HG02759 (cell line): Measurements from ENCODE around the gene TET3.

Experiments
- ATAC-seq: cut with Tn5 transposase; IDR thresholded peaks from one replicate; pipeline ENCODE4 v1.9.1; 2021; ENCODE audit warnings: mild to moderate bottlenecking, moderate library complexity; ENCODE audit not compliant: unreplicated experiment

Gene TET3

DNA sequence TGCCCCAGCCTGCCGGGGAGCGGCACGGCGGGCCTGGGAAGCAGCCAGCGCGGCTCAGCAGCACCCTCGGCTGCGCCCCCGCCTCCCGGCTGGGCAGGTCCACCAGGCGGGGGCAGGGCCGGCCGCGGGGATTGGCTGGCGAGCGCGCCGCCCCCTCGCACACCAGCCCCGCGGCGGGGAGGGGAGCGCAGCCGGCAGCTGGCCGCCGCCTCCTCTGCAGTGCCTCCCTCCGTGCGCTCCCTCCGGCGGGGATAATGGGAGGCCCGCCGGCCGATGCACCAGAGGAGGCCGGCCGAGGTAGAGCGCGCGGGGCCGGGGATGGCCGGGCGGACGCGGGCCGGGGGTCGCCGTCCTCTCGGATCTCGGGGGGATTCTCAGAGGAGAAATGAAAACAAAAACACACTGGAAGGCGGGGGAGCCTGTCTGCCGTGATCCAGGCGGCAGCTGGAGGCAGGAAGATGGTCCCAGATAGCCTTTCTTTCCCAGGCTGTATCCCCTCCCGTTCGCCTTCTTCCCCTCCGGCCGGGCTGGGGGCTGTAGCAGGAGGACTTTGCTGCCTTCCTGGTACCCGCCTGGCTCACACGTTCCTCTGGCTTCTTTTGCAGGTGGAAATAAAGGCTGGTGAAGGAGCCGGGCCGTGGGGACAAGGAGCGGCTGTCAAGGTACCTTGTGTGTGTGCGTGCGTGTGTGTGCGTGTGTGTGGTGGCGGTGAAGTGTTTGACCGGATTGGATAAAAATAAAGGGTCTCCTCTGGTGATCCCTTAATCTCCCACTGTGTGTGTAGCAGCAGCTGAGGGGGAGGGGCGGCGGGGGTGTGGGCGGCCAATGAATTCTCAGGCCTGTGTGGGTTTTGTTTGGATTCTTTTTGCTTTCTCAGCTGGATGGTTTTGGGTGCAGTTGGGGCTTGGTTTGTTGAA is 18.1 kb downstream of the TET3 start:
- peak; percentile 96 for ATAC-seq

GRCh38 chr2:74003494-74004211 is 18.9 kb downstream of the TET3 start:
- no peak for ATAC-seq

DNA sequence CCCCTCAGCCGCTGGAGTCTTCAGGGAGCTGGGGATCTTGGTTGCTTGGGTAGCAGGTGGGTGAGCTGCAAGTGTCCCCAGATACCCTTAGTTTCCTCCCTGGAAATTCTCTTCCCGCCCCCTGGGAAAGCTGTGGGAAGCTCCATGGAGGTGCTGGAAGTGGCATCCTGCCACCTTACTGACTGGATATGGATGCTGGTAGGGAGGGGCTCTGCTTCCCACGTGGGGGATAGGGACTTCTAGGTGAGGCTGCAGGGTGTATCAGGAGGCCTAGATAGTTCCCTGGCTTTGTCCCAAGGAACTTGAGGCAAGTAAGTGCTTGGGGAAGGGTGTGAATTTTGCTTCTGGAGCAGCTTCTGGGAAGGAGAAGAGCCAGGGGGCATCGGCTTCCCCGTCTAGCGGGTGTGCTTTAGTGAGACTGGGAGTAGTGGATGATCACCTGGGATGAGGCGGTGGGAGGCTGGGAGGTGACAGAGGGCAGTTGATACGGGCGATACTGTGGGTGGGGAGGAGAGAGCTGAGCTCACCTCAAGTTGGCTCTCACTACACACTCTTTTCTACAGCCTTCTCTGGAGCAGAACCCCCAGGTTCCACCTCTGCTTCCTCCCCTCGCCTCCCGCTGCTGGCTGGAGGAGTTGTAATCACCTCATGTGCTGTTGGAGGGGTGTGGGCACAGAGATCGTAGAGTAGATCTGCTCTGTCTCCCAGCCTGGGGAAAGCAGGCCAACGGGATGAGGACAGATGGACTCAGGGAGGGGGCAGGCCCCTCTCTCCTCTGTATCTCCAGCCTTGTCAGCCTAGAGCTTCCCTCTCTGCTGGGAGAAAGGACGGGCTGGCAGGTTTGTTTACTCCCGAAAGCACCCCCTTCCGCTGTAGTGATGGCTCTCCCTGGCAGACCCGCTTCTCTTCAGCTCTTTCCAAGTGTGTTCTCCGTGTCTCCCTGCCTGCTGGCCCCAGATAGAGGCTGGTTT is 19.8 kb downstream of the TET3 start:
- ATAC-seq: no peak

GRCh38 chr2:74005786-74006185 is 21.1 kb downstream of the TET3 start:
- no peak for ATAC-seq

- no peak for ATAC-seq
Observed at GRCh38 chr2:74006459-74006858, 21.7 kb downstream of the TET3 start.

DNA sequence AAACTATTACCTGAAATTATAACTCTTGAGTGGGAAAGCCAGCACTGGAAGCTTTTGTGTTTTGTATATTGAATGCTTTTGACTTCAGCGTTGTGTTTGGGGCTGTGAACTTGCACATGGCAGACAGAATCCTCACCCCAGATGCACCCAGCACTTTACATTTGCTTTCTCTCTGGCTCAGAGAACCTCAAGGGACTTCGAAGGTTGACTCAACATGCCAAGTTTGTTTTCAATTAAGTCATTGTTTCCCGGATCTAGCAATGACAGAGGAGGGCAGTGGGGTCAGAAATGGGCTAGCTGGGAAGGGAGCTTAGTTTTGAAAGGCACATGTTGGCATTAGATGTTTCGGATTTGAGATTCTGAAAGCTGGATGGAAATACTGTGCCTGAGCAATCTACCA is 22.4 kb downstream of the TET3 start:
- ATAC-seq: no peak

GRCh38 chr2:74007711-74008110 is 23.0 kb downstream of the TET3 start:
- no peak for ATAC-seq

- no peak for ATAC-seq
Observed at GRCh38 chr2:74008761-74009395, 24.2 kb downstream of the TET3 start.

DNA sequence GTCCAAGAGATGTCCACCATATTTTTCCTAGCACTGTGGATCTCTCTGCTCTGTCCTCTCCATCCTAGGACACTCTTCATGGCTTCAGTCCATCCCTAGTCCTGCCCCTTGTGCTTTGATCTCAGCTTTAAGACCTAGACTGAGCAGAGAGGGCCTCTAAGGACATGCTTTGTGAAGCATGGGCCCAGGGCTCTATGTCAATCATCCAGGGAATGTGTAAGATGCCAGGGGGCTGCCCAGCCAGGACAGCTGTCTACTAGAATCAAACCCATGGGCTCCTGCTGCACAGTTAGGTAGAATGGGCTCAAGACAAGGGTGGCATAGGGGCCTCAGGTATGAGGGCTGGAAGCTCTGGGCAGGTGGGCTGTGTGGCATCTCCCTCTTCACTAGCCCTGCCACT is 24.9 kb downstream of the TET3 start:
- no peak for ATAC-seq

DNA sequence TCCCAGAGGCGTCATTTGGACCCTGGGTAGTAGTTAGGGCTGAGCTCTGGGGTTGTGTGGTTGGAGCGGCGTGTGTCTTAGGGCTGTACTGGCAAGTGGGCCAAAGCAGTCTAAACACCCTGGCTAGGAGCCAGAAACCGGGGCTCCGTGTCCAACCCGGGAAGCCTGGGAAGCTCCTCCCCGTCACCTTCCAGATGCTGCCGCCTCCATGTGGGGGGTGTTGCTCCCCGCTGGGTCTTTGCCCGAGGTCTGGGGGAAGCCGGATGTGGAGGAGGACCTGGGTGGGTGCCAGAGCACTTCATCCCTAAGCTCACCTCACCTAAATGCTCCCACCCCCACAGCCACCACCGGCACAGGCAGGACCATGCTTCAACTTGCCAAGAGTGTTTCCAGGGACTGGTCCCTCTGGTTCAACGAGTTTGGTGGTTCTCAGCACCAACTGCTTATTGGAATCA is 25.4 kb downstream of the TET3 start:
- no peak for ATAC-seq

DNA sequence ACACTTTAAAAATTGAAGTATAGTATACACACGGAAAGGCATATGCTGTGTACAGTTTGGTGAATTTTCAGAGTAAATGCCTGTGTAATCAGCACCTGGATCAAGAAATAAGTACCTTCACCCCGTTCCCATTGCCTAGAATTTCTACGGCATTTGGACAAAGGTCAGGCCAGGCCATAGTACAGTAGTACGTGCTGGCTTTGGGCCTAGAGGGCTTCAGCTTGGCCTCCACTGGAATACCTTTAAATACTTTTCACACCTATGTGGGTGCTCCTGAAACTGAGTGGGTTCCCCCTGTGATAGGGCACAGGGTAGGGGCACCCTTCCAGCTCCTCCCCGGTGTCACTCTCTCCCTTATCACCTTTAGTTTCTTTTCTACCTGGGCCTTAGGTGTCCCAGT is 26.5 kb downstream of the TET3 start:
- ATAC-seq: no peak

DNA sequence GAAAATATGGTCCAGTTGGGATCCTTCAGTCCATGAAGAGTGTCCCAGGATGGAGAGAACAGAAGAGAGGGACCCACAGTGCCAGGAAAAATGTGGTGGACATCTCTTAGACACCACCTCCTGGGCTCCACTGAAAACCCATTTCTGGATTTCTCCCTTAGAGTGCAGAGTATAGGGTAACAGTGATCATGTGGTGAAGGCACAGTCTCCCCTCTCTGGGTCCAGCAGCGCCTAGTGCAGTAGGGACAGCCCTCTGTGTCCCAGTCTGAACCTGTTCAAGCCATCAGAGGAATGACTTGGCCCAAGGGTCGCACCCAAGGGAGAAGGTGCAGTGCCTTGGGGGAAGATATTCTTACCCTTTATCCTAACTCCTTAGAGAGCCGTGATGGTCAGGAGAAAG is 30.1 kb downstream of the TET3 start:
- ATAC-seq: no peak

DNA sequence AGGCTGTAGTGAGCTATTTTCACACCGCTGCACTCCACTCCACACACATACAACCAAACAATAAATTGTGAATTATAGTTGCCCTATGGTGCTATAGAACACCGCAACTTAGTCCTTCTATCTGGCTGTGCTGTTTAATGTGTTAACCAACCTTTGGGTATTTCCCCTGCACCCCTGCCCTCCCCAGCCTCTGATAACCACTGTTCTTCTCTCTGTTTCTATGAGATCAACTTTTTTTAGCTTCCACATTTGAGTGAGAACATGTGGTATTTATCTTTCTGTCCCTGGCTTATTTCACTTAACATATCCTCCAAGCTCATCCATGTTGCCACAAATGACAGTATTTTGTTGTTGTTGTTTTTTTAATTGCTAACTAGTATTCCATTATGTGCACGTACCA is 32.5 kb downstream of the TET3 start:
- no peak for ATAC-seq

- ATAC-seq: no peak
Observed at GRCh38 chr2:74019516-74019915, 34.8 kb downstream of the TET3 start.

- peak; percentile 57 for ATAC-seq
Observed at GRCh38 chr2:74020702-74021406, 36.1 kb downstream of the TET3 start.

DNA sequence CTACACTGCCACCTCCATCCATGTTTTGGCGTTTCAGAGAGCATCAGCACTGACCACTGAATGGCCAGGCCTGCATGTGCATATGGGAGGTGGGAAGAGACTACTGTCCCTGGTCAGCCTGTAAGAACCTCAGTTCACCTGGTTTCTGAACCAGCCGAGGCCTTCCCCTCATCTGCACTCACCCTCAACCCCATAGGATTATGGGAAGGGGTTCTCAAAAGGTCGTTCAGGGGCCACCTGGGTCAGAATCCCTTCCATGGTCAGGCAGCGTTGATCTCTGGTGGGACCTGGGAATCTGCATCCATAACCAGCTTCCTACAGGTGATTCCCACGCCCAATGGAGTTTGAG is 36.7 kb downstream of the TET3 start:
- peak; percentile 6 for ATAC-seq

- ATAC-seq: no peak
Observed at GRCh38 chr2:74024216-74024615, 39.5 kb downstream of the TET3 start.

- no peak for ATAC-seq
Observed at GRCh38 chr2:74025971-74026612, 41.4 kb downstream of the TET3 start.

- ATAC-seq: no peak
Observed at GRCh38 chr2:74026687-74027241, 42.1 kb downstream of the TET3 start.
